Astrocyte of the spinal cord (primary cell): ENCODE results near the gene NOC4L.

Experiments
- DNase-seq: peaks from one replicate; pipeline ENCODE4 v3.0.0; 2011; ENCODE audit warnings: low read depth, low spot score
- H3K4me3 ChIP-seq: 2 replicates; pipeline ENCODE4 v1.5.1; 2011; ENCODE audit warnings: low read depth, mild to moderate bottlenecking, low read length, moderate library complexity
- CTCF ChIP-seq: IDR thresholded peaks from 2 replicates; pipeline ENCODE4 v1.5.1; 2012; ENCODE audit warnings: low read depth, mild to moderate bottlenecking, low read length, inconsistent platforms
- in situ Hi-C: cut with HindIII; loops from 2 replicates; pipeline ENCODE4 v1.10.0; 2017; ENCODE audit warnings: low sequenced_read_pairs

Gene NOC4L

DNA sequence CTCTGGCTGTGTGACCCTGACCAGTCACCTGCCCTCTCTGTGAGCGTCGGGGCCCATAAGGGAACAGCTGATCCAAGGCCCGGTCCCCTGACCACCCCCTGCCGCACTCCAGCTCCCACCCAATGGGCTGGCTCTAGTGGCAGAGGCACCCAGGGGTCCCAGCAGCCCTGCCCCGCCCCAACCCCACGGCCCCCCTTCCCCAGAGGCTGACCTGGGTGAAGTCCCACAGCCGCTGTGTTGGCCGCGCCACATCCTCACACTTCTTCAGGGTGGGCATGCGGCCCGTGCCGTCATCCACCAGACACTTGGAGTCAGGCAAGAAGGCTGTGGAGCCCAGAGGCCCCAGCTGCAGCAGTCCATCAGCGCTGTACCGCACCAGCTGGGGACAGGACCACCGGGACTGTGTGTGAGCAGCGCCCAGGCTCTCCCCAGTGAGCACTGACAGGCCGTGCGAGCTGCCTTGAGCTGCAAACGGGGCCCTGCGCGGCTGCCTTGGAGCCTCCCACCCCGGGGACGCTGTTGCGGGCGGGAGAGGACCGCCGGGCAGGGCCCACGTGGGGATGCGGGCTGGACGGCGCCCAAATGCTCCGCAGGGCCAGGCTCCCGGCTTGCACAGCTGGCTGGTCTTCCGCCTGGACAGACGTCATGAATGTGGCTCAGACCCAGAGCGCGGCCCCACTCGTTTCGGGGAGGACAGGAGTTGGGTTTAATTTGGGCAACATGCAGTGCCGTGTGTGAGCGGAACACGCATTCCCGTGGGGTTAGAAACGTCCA, 53.5 kb downstream of the NOC4L start:
- H3K4me3 ChIP-seq = no peak overlapping the region
- no peak for DNase-seq
- in situ Hi-C loops = no loop called here
- TF ChIP-seq CTCF = no peak

DNA sequence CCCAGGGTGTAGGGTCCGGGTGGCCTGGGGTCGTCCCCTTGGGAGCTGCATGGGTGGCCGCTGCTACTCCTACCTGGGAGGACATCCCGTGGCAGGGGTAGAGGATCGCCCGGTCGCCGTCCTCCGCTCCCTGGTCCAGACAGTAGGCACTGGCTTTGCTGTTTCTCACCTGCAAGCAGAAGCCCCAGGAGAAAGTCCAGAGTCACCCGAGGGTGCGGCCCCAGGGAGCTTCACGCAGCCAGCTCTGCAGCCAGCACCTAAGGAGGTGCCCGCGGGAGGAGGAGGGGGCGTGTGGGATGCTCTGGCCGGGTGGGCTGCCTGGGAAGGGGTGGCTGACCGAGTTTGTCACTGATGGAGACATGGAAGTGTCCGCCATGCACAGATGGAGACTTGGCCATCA, 54.8 kb downstream of the NOC4L start:
- no peak for TF ChIP-seq CTCF
- in situ Hi-C loops = no loop called here
- no peak overlapping the region for H3K4me3 ChIP-seq

DNA sequence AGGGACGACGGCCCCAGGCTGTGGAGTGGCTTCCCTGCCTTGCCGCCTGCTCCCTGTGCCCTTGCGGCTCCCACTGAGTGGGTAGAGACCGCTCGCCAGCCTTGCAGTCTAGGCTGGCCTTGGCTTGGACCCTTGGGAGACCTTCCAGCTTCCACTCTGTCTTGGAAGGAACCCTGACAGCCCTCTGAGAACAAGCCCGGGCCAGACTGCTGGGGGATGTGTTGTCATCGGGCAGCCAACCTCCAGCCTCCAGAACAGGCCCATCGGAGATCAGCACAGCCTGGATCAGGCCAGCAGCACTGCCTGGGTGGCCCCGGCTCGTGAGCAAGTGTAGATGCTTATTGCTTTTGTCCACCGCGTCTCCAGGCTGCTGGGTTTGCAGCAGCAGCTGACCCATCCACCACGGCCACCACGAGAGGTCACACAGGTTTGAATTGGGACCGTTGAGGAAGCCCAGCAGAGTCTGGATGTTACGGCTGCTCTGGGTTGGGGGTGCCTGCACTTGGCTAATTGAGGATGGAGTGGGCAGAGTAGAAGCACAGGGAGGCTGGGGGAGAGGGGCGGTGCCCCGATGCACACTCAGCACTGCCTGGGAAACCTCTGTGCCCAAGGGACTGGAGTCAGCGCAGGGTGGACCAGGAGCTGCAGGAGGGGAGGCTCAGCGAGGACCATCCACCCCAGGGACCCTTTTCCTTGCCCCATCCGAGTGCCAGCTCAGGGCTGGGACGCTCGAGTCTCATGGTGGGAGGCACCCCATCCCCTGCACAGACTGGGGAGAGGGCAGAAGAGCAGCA, 55.5 kb downstream of the NOC4L start:
- TF ChIP-seq CTCF = no peak
- in situ Hi-C loops = no loop called here
- no peak for DNase-seq
- H3K4me3 ChIP-seq = no peak overlapping the region

More for the DNA sequence above, 54.8 kb downstream of the NOC4L start:
- DNase-seq = no peak

DNA sequence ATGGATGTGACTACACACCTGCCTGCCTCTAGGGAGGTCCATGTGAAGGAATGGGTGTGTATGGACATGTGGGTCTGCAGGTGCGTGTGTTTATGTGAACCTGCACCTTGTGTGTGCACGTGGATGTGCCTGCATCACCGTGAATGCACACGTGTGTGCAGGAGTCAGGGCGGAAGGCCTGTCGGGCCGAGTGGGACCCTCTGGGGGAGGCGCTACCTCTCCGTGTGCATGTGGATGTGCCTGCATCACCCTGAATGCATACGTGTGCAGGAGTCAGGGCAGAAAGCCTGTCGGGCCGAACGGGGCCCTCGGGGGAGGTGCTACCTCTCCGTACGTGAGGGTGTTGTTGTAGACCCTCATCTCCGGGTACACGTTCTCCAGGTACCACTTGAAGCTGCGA, 56.5 kb downstream of the NOC4L start:
- DNase-seq = no peak
- TF ChIP-seq CTCF = no peak
- in situ Hi-C loops = no loop called here
- no peak overlapping the region for H3K4me3 ChIP-seq

DNA sequence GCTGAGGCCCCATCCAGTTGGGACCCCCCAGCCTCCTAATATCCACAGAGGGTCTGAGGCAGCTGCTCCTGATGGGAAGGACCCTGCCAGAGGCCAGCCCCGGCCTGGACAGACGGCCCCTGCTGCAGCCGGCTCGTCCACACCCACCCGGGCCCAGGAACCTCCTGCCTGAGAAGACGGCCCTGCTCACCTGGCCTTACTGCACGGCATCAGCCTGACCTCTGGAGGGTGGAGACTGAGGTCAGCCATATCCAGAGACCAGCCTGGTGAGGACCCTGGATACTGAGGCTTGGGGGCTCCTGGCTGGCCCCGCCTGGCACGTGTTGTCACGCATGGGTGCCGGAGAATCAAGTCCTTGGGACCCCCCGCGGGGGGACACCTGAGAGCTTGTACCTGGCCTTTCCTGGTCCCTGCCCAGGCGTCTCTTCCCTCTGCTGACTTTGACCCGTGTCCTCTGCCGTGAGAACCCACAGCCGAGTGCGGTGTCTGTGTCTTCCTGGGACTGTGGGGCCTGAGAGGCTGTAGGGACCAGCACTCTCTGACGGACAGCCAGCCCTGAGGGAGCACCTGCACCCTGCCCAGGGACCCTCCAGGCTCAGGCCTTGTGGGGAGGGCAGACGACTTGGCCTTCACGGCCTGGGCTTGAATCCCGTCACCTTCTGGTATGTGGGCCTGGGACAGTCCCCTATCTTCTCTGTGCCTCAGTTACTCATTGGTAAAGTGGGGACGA, 57.3 kb downstream of the NOC4L start:
- no peak overlapping the region for H3K4me3 ChIP-seq
- in situ Hi-C loops = no loop called here
- no peak for TF ChIP-seq CTCF
- no peak for DNase-seq
